OCI-LY1 (cell line): Measurements from ENCODE around the gene ZDBF2.
"Not testable (repeated sequence)": the region's sequence is repeated elsewhere in the genome, so short reads cannot be mapped to it uniquely, and the experiment has no call there.

Experiments used
- H2AFZ ChIP-seq: fragments of 200-600 bp; sonication (generic), shearing (Covaris generic); 2 replicates; pipeline ENCODE4 v1.6.0; 2014; ENCODE audit warnings: antibody characterized with exemption, mild to moderate bottlenecking, low read length
- H3F3A ChIP-seq: fragments of 200-600 bp; sonication (generic), shearing (Covaris generic); 2 replicates; pipeline ENCODE4 v1.6.0; 2014; ENCODE audit warnings: mild to moderate bottlenecking, antibody characterized with exemption, low read length, moderate library complexity; ENCODE audit not compliant: insufficient read depth
- H3K27ac ChIP-seq: fragments of 200-600 bp; sonication (generic); 2 replicates; pipeline ENCODE4 v1.5.1; 2014; ENCODE audit warnings: low read length, mixed run types, mild to moderate bottlenecking, low read depth; ENCODE audit not compliant: poor library complexity, severe bottlenecking
- H3K27me3 ChIP-seq: fragments of 200-600 bp; sonication (generic); 2 replicates; pipeline ENCODE4 v1.6.0; 2014; ENCODE audit warnings: antibody characterized with exemption, mild to moderate bottlenecking, low read length, moderate library complexity; ENCODE audit not compliant: insufficient read depth
- H3K36me3 ChIP-seq: fragments of 200-600 bp; sonication (generic); 2 replicates; pipeline ENCODE4 v1.6.1; 2014; ENCODE audit warnings: mild to moderate bottlenecking, antibody characterized with exemption, low read length, moderate library complexity, mixed read lengths; ENCODE audit not compliant: insufficient read depth
- H3K4me1 ChIP-seq: fragments of 200-600 bp; sonication (generic); 2 replicates; pipeline ENCODE4 v1.5.1; 2014; ENCODE audit warnings: mild to moderate bottlenecking, low read length, moderate library complexity; ENCODE audit not compliant: insufficient read depth, severe bottlenecking
- H3K4me2 ChIP-seq: fragments of 200-600 bp; sonication (generic), shearing (Covaris generic); 2 replicates; pipeline ENCODE4 v1.6.1; 2014; ENCODE audit warnings: low read length
- H3K4me3 ChIP-seq: fragments of 200-600 bp; sonication (generic); 2 replicates; pipeline ENCODE4 v1.5.1; 2014; ENCODE audit warnings: low read length, low read depth, mild to moderate bottlenecking, mixed read lengths; ENCODE audit not compliant: poor library complexity, severe bottlenecking
- H3K79me2 ChIP-seq: fragments of 200-600 bp; shearing (Covaris generic); 2 replicates; pipeline ENCODE4 v1.6.1; 2016; ENCODE audit warnings: mixed run types, low read length, mixed read lengths; ENCODE audit not compliant: insufficient read depth
- H3K9ac ChIP-seq: fragments of 200-600 bp; sonication (generic), shearing (Covaris generic); 2 replicates; pipeline ENCODE4 v1.6.1; 2014; ENCODE audit warnings: mild to moderate bottlenecking, low read length, mixed read lengths
- H3K9me2 ChIP-seq: fragments of 200-600 bp; sonication (generic), shearing (Covaris generic); 2 replicates; pipeline ENCODE4 v1.6.1; 2014; ENCODE audit warnings: low read depth, mild to moderate bottlenecking, low read length, mixed read lengths
- H3K9me3 ChIP-seq: fragments of 200-600 bp; shearing (Covaris generic); 2 replicates; pipeline ENCODE4 v1.6.1; 2014; ENCODE audit warnings: low read length, mixed read lengths
- H4K20me1 ChIP-seq: fragments of 200-600 bp; sonication (generic), shearing (Covaris generic); 2 replicates; pipeline ENCODE4 v1.6.0; 2016; ENCODE audit warnings: mild to moderate bottlenecking, low read length; ENCODE audit not compliant: insufficient read depth
- EZH2 ChIP-seq: fragments of 200-600 bp; sonication (generic), shearing (Covaris generic); IDR thresholded peaks from 2 replicates; pipeline ENCODE4 v1.8.0; 2017; ENCODE audit warnings: borderline replicate concordance, mixed run types, mild to moderate bottlenecking, antibody characterized with exemption, low read length, moderate library complexity, mixed read lengths
- TF ChIP-seq, protein P1 (sequence below): fragments of 200-600 bp; sonication (generic), shearing (Covaris generic); IDR thresholded peaks from 2 replicates; pipeline ENCODE4 v1.5.1; 2017; ENCODE audit warnings: mild to moderate bottlenecking, antibody characterized with exemption, low read length, moderate library complexity, mixed read lengths

ZDBF2 gene

DNA sequence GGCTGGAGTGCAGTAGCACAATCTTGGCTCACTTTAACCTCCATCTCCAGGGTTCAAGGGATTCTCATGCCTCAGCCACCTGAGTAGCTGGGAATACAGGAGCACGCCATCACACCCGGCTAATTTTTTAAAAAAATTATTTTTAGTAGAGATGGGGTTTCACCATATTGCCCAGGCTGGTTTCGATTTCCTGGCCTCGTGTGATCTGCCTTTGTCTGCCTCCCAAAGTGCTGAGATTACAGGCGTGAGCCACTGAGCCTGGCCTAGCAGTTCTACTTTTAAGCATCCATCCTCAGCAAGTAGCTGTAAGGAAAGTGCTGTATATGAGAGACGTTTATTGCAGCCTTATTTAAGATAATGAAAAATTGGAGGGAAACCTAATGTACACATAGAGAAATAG lies 79.7 kb downstream of the ZDBF2 start:
- Histone ChIP-seq H4K20me1 (no peaks in the 10 kb centered on the region), H3K4me1 (no peaks in the 10 kb centered on the region), H2AFZ (no peak overlapping the region), H3K9me3 (no peaks in the 10 kb centered on the region), H3K9ac (no peak overlapping the region), H3K4me3 (no peak overlapping the region), H3K27ac (no peak overlapping the region), H3K9me2 (no peaks in the 10 kb centered on the region), H3K27me3 (no peaks in the 10 kb centered on the region), H3K36me3 (no peaks in the 10 kb centered on the region), H3K79me2 (no peaks in the 10 kb centered on the region), H3F3A (no peaks in the 10 kb centered on the region), H3K4me2 (no peak overlapping the region)
- TF ChIP-seq, protein P1, sequence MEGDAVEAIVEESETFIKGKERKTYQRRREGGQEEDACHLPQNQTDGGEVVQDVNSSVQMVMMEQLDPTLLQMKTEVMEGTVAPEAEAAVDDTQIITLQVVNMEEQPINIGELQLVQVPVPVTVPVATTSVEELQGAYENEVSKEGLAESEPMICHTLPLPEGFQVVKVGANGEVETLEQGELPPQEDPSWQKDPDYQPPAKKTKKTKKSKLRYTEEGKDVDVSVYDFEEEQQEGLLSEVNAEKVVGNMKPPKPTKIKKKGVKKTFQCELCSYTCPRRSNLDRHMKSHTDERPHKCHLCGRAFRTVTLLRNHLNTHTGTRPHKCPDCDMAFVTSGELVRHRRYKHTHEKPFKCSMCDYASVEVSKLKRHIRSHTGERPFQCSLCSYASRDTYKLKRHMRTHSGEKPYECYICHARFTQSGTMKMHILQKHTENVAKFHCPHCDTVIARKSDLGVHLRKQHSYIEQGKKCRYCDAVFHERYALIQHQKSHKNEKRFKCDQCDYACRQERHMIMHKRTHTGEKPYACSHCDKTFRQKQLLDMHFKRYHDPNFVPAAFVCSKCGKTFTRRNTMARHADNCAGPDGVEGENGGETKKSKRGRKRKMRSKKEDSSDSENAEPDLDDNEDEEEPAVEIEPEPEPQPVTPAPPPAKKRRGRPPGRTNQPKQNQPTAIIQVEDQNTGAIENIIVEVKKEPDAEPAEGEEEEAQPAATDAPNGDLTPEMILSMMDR, result no peak
- no peak for TF ChIP-seq EZH2

DNA sequence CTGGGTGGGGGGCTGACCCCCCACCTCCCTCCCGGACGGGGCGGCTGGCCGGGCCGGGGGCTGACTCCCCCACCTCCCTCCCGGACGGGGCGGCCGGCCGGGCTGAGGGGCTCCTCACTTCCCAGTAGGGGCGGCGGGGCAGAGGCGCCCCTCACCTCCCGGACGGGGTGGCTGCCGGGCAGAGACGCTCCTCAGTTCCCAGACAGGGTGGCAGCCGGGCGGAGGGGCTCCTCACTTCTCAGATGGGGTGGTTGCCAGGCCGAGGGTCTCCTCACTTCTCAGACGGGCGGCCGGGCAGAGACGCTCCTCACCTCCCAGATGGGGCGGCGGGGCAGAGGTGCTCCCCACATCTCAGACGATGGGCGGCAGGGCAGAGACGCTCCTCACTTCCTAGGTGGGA lies 82.4 kb downstream of the ZDBF2 start:
- not testable (repeated sequence) for H3K4me3 ChIP-seq, H3K36me3 ChIP-seq, H3K27ac ChIP-seq, H3F3A ChIP-seq, H3K4me1 ChIP-seq, H3K4me2 ChIP-seq, H3K27me3 ChIP-seq, H3K9ac ChIP-seq, H4K20me1 ChIP-seq, H3K9me2 ChIP-seq, H3K79me2 ChIP-seq, H3K9me3 ChIP-seq, H2AFZ ChIP-seq

DNA sequence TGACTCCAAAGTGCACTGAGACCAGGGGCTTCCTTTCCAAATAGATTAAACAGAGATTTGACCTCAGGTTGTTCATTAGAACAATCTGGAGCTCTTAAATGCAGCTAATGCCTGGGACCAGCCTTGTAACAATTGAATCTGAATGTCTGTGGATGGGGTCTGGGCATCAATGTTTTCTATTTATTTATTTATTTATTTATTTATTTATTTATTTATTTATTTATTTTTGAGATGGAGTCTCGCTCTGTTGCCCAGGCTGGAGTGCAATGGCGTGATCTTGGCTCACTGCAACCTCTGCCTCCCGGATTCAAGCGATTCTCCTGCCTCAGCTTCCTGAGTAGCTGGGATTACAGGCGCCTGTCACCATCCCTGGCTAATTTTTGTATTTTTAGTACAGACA lies 86.4 kb downstream of the ZDBF2 start:
- not testable (repeated sequence) for H3K79me2 ChIP-seq, H3K27ac ChIP-seq, H3K9me3 ChIP-seq

DNA sequence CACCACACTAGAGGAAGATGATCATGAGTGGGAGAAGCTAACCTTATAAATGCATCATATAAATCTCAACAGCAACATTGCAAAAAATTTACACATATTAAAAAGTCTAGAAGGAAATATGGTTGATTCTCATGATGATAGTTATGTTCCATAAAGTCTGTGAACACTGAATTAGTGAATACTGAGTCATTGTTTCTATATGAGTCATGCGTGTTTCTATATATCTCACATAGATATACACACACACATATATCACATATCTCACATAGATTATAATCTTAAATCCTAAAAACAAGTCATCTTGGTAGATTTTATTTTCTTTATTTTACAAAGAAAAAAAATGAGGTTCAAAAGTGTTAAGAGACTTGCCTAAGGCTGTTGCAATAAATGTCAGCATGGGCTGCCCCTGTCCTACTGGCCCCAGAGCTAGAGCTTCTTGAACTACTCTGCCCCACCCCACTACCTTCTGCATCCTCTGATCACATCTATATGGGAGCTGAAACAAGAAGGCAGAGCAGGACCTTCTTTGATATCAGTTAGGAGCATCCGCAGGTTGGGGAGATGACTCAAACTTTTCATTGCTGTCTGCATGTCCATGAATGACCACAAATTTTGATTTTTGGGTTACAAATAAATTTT lies 87.1 kb downstream of the ZDBF2 start:
- Histone ChIP-seq H2AFZ (no peak overlapping the region), H3F3A (no peaks in the 10 kb centered on the region), H3K27ac (no peak overlapping the region), H3K79me2 (no peaks in the 10 kb centered on the region), H3K27me3 (no peaks in the 10 kb centered on the region; the same call in 1 of the 2 replicates), H4K20me1 (no peaks in the 10 kb centered on the region), H3K9me2 (no peaks in the 10 kb centered on the region), H3K36me3 (no peaks in the 10 kb centered on the region), H3K4me3 (no peak overlapping the region), H3K4me2 (no peak overlapping the region), H3K9me3 (no peaks in the 10 kb centered on the region), H3K9ac (no peak overlapping the region), H3K4me1 (no peaks in the 10 kb centered on the region)
- TF ChIP-seq EZH2, result no peak
- TF ChIP-seq, protein P1, result no peak

More for the DNA sequence above, 86.4 kb downstream of the ZDBF2 start:
- H3K4me1 ChIP-seq, H3F3A ChIP-seq, H2AFZ ChIP-seq, H3K9me2 ChIP-seq, H3K4me3 ChIP-seq, H4K20me1 ChIP-seq, H3K9ac ChIP-seq, H3K36me3 ChIP-seq, H3K4me2 ChIP-seq, H3K27me3 ChIP-seq: not testable (repeated sequence)
